ENCODE measurements around the gene GON4L. TPM values are rescaled to one million over a fixed set of nuclear protein-coding genes. Genes with fewer than 3 reads are reported as not detected.
"Not testable (repeated sequence)": the region's sequence is repeated elsewhere in the genome, so short reads cannot be mapped to it uniquely, and the experiment has no call there.

Gene GON4L
- total RNA-seq, 1 experiment from 2014 or later = 15.6 TPM

DNA sequence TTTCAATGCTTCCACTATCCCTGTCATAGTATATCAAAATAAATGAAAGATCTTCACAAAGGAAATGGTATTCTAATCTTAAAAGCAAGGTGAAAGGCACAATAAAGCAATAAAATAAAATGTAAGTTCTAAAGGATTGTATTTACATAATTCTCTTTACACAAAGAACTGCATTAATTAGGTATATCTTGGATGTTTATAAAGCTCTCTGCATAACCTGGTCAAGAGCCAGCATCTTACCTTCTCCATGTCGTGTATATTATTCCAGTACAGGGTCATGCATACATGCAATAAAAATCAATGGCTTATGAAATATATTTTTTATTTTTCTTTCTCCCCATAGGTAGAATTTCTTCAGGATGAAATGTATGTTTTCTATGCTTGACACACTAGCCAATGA, 63.8 kb downstream of the GON4L start:
- Histone ChIP-seq H3K27me3 (no peaks in the 10 kb centered on the region), H3K9me3 (no peaks in the 10 kb centered on the region), H3K4me3 (no peak overlapping the region), H3K36me3 (peaks cover 52% of the 10 kb centered on the region)
- DNase-seq = no peak

- H3K9me3 ChIP-seq = no peaks in the 10 kb centered on the region
- DNase-seq = no peak
- H3K4me3 ChIP-seq = no peak overlapping the region
- no peaks in the 10 kb centered on the region for H3K27me3 ChIP-seq
- peaks cover 81% of the 10 kb centered on the region for H3K36me3 ChIP-seq
Measured at GRCh38 chr1:155777582-155777981, 79.4 kb downstream of the GON4L start.

DNA sequence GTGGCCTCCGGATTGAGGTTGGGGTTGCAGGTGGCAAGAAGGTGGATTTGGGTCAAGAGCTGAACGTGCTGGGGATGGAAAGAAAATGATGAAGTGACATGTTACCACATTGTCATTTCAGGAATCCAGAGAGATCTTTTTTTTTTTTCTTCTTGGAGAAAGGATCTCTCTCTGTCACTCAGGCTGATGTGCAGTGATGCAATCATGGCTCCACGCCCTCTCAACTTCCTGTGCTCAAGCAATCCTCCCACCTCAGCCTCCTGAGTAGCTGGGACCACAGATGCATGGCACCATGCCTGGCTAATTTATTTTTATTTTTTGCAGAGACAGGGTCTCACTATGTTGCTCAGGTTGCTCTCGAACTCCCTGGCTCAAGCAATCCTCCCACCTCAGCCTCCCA, 80.6 kb downstream of the GON4L start:
- peaks cover 82% of the 10 kb centered on the region for H3K36me3 ChIP-seq
- no peak overlapping the region for H3K4me3 ChIP-seq
- H3K9me3 ChIP-seq = no peaks in the 10 kb centered on the region
- no peaks in the 10 kb centered on the region for H3K27me3 ChIP-seq
- peak; percentile 39 for DNase-seq

DNA sequence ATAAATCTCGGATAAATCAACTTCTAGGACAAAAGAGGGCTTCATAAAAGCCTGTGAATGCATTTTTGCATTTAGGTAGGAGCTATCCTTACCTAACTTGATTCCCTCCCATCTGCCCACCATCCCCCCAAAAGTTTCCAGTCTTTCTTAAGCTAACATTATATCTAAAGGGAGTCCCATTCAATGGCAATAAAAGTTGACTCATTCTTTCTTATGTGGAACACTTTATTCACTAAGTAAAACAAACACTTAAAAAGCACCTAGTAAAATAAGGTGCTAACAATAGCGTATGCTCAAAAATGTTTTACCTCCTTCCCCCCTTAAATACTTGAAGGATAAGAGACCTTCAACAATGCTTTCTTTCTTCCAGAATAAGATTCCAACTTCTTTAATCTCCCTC, 83.8 kb downstream of the GON4L start:
- H3K4me3 ChIP-seq = no peak overlapping the region
- DNase-seq = no peak
- peaks cover 90% of the 10 kb centered on the region for H3K36me3 ChIP-seq
- no peaks in the 10 kb centered on the region for H3K27me3 ChIP-seq
- no peaks in the 10 kb centered on the region for H3K9me3 ChIP-seq

DNA sequence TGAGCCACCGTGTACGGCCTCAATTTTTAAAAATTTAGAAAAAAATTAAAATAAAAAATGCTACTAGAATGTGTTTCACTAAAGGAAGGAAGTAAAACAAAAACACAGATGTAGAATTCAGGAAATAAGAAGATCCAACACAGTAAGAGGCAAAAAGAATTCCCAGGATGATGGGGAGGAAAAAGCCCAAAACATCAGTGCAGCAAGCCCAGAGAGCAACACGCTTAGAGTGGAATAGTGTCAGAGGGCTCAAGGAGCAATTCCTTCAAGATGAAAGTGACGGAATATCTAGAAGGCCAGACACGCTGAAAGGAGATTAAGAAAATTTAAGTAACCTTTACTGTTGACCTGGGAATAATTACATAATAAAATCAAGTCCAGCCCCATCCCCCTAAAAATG, 87.8 kb downstream of the GON4L start:
- no peak for DNase-seq
- no peaks in the 10 kb centered on the region for H3K9me3 ChIP-seq
- H3K4me3 ChIP-seq = no peak overlapping the region
- peaks cover 89% of the 10 kb centered on the region for H3K36me3 ChIP-seq
- H3K27me3 ChIP-seq = no peaks in the 10 kb centered on the region

GRCh38 chr1:155767399-155767989, 89.5 kb downstream of the GON4L start:
- DNase-seq, H3K4me3 ChIP-seq, H3K27me3 ChIP-seq, H3K9me3 ChIP-seq: not testable (repeated sequence)
- H3K36me3 ChIP-seq = peaks cover 82% of the 10 kb centered on the region

DNA sequence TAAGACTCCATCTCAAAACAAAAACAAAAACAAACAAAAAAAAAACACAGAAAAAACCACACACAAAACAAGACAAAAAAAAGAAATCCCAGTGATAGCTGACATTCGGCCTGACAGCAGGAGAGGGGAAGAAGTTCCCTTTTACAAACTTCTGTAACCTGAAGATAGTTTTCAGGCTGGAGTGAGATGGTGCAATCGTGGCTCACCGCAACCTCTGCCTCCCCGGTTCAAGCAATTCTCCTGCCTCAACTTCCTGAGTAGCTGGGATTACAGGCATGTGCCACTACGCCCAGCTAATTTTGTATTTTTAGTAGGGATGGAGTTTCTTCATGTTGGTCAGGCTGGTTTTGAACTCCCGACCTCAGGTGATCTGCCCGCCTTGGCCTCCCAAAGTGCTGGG, 93.0 kb downstream of the GON4L start:
- H3K36me3 ChIP-seq = peaks cover 82% of the 10 kb centered on the region
- H3K4me3 ChIP-seq, H3K9me3 ChIP-seq, H3K27me3 ChIP-seq, DNase-seq: not testable (repeated sequence)

DNA sequence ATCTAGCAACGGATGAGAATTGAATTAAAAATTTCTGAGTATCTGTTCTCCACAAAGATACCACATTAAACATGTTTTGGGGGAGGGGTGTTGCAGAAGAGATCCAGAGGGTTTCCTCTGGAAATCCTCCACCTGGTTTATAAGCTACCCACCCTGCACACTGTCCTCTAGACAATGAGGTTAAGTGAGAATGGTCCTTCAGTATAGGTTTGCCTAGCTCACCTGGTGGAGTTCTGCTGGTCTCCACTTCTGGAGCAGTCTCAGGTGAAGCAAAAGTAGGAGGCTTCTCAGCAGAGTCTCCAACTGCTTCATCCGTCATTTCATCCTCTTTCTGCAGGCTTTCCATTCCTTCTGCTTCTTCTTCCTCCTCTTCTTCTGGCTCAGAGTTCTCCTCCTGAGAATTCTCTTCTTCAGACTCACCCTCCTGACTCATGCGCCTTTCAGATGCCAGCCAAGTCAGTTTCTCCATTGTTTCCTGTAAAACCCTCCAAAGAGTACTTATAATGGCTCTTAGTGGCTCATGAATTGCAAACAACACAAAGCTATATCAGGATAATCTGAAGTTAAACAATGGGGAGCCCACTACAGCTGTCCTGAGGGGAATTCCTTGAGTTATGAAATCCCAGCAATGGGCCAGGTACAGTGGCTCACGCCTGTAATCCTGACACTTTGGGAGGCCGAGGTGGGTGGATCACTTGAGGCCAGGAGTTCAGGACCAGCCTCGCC, 93.8 kb downstream of the GON4L start:
- H3K36me3 ChIP-seq = peaks cover 84% of the 10 kb centered on the region
- H3K4me3 ChIP-seq, H3K27me3 ChIP-seq, H3K9me3 ChIP-seq: not testable (repeated sequence)
- peak; percentile 97 for DNase-seq

- Histone ChIP-seq H3K36me3 (peaks cover 81% of the 10 kb centered on the region), H3K9me3 (no peaks in the 10 kb centered on the region), H3K27me3 (no peaks in the 10 kb centered on the region), H3K4me3 (no peak overlapping the region)
- no peak for DNase-seq
Measured at GRCh38 chr1:155761736-155762405, 95.1 kb downstream of the GON4L start.

- Histone ChIP-seq H3K4me3 (no peak overlapping the region), H3K36me3 (peaks cover 83% of the 10 kb centered on the region), H3K9me3 (no peaks in the 10 kb centered on the region), H3K27me3 (no peaks in the 10 kb centered on the region)
- DNase-seq = no peak
Measured at GRCh38 chr1:155760751-155761475, 96.1 kb downstream of the GON4L start.

DNA sequence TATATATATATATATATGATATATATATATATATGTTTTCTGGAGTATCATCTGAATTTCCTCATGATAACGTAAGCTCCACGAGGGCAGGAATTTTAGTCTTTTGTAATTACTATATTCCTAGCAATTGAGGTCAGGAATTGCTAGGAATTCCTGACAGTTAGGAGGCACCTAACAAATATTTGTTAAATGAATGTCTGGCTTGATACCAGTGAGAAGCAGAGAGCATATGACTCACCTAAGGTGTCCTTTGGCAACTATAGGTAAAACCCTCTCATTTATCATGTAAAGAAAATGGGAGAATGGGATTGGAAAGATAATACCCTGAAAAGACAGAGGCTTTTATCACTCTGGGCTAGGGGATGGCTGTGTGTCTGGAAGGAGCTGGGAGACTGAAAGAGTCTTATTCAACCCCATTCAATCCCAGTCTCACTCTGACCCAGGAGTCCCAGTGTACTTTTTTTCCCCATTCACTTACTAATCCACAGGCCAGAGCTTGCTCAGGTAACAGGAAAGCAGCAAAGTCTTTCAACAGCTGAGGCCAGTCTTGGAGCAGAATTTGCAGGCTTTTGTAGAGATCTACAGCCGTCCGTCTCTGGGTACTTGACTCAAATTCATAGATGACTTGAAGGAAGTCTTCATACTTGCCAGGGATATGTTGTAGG, 96.9 kb downstream of the GON4L start:
- no peak for DNase-seq
- Histone ChIP-seq H3K4me3 (no peak overlapping the region), H3K36me3 (peaks cover 83% of the 10 kb centered on the region), H3K27me3 (no peaks in the 10 kb centered on the region), H3K9me3 (no peaks in the 10 kb centered on the region)

DNA sequence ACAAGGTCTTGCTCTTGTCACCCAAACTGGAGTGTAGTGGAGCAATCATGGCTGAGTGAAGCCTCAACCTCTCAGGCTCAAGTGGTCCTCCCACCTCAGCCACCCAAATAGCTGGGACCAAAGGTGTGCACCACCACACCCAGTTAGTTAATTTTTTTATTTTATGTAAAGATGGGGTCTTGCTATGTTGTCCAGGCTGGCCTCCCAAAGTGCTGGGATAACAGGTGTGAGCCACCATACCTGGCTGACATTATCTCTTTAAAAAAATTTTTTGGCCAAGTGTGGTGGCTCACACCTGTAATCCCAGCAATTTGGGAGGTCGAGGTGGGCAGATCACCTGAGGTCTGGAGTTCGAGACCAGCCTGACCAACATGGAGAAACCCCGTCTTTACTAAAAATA, 98.0 kb downstream of the GON4L start:
- H3K27me3 ChIP-seq, H3K4me3 ChIP-seq, H3K9me3 ChIP-seq, DNase-seq: not testable (repeated sequence)
- peaks cover 79% of the 10 kb centered on the region for H3K36me3 ChIP-seq

DNA sequence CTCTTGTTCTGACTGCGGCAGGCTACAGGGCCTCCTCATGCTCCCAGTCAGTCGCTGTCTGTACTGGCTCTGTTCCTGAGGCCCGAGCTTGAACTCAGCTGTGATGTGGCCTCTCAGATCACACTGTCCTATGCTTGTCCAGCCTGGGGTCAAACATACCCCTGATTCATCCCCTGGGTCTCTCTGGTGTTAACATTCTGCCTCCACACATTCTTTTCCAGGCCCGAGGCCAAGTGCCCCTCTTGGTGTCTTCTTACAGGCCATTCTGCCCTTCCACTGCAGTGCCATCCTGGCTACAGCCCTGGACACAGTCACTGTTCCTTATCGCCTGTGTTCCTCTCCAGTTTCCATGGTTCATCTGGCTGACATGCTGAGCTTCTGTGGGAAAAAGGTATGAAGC, 108.9 kb downstream of the GON4L start:
- H3K4me3 ChIP-seq, H3K27me3 ChIP-seq, H3K9me3 ChIP-seq, DNase-seq: not testable (repeated sequence)
- H3K36me3 ChIP-seq = peaks cover 35% of the 10 kb centered on the region

DNA sequence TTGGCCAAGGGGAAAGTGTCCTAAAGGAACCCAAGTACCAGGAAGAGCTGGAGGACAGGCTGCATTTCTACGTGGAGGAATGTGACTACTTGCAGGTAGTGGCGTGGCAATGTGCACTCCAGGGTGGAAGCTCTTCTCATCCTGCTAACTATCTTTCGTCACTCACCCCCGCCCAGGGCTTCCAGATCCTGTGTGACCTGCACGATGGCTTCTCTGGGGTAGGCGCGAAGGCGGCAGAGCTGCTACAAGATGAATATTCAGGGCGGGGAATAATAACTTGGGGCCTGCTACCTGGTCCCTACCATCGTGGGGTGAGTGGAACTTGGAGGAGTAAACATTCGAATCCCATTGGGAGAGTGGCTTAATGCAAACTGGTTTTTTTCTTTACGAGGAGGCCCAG, 109.4 kb downstream of the GON4L start:
- H3K9me3 ChIP-seq, H3K27me3 ChIP-seq, DNase-seq, H3K4me3 ChIP-seq: not testable (repeated sequence)
- H3K36me3 ChIP-seq = peaks cover 30% of the 10 kb centered on the region

DNA sequence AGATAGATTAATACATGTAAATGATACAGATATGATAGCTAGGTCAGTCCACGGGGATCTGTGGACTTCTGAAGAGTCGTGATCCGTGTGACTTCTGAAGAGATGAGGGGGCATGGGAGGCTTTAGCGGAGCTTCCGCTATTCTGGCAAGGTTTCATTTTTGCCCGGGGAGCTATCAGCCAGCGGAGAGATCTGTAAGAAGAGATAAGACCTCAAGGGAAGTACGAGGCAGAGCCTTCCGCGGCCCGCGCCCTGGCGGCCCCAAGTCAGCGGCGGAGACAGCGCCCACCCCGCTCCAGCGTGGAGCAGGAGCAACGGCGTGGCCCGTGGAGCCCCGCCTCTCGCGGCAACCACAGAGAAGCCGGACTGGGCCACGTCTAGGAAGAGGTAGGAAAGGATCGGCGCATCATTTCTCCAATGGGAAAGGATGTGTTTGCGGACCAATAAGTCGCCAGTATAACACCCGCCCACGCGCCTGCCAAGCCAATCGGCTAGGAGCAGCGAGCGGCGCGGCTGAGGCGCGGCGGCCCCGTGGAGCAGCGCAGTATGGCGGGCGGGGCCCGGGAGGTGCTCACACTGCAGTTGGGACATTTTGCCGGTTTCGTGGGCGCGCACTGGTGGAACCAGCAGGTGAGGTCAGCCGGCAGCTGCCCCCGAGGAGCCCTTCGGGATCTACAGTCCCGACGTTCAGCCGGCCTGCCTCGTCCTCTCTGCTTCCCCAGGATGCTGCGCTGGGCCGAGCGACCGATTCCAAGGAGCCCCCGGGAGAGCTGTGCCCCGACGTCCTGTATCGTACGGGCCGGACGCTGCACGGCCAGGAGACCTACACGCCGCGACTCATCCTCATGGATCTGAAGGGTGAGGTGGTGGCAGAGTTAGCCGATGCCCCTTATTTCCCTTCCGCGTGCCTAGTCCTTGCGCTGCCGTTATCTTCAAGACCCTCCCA, 111.5 kb downstream of the GON4L start:
- peak overlapping the region; percentile 66 for H3K4me3 ChIP-seq
- not testable (repeated sequence) for H3K27me3 ChIP-seq, H3K9me3 ChIP-seq
- peaks cover 17% of the 10 kb centered on the region for H3K36me3 ChIP-seq
- peak; percentile 99 for DNase-seq

DNA sequence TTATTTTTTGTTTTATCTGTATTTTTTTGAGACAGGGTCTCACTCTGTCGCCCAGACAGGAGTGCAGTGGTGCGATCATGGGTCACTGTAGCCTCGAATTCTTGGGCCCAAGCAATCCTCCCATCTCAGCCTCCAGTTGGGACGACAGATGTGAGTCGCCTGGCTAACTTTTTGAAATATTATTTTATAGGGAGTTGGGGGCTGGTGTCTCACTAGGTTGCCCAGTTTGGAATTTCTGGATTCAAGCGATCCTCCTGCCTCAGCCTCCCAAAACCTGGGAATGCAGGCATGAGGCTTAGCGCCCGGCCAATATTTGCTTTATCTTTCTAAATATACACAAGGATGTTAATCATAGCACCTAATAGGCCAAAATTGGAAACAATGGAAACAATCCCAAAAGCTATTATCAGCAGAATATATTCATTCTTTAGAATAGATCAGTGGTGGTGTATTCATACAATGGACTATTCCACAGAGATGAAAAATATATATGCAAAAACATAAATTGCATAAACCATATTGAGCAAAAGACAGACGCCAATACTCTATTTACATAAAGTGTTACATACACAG, 112.2 kb downstream of the GON4L start:
- Histone ChIP-seq H3K4me3 (peak overlapping the region; percentile 66), H3K36me3 (peaks cover 22% of the 10 kb centered on the region), H3K9me3 (no peaks in the 10 kb centered on the region), H3K27me3 (no peaks in the 10 kb centered on the region)
- no peak for DNase-seq
